IPS-18c (cell line): ENCODE data around the gene PAPLN.

Experiments used
- H3K4me3 ChIP-seq: 2 replicates; pipeline ENCODE4 v1.7.0; 2013; ENCODE audit warnings: low read depth, mild to moderate bottlenecking, low read length, moderate library complexity; ENCODE audit not compliant: insufficient read depth
- H3K9me3 ChIP-seq: one replicate; pipeline ENCODE4 v1.6.1; 2013; ENCODE audit warnings: mild to moderate bottlenecking, low read length, moderate library complexity; ENCODE audit not compliant: control insufficient read depth, insufficient read depth

The PAPLN gene

DNA sequence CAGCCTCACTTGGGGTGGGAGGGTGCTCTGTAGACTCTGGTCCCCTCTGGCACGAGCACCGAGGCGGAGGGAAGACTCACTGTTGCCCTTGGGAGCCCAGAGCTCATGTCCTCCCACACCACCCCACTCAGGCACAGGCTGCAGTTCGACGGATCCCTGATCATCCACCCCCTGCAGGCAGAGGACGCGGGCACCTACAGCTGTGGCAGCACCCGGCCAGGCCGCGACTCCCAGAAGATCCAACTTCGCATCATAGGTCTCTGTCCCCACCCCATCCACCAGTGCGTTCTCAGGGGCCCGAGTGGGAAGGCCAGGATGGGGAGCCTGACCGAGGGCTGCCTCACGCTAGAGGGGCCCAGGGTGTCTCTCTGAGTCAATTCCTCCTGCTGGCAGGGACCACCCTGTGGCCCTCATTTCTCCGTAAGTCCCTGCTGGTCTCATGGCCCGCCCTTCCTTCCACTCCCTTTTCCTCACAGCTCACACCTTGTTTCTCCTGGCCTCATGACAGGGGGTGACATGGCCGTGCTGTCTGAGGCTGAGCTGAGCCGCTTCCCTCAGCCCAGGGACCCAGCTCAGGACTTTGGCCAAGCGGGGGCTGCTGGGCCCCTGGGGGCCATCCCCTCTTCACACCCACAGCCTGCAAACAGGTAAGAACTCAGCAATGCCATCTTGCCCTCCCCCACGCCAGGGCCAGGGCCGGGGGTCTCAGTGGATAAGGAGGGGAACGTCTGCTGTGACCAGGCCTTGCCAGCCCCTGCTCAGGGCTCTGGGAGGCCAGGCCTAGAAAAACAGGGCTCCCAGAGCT, 27.0 kb downstream of the PAPLN start:
- H3K4me3 ChIP-seq: no peak overlapping the region
- no peaks in the 10 kb centered on the region for H3K9me3 ChIP-seq

DNA sequence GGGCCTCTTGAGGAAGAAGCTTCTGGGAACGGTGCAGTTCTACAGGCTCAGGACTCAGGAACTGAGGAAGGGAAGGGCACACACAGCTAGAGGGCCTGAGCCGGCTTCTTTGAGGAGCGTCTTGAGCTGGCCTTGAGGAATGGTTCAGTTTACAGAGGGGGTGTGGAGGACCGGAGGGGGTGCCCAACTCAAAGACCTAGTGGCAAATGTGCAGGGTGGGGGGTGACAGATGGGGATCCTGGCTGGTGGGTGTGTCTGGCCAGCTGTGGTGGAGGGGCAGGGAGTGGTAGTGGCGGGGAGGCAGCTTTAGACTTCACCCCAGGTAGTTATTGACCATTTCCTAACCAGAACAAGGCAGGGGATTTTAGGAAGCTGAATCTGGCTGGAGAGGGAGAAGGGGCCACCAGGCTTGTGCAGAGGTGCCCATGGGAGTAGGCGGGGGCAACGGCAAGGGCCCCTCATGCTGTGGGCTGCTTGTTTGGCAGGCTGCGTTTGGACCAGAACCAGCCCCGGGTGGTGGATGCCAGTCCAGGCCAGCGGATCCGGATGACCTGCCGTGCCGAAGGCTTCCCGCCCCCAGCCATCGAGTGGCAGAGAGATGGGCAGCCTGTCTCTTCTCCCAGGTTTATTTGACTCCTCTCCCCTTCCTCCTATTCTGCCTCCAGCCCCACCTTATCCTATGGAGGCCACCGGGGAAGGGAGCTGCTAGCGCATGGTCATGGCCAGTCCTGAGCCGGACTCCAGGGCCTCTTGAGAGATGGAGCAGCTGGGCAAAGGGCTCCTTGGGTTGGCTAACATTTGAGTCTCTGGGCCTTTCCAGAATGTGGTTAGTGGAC, 27.8 kb downstream of the PAPLN start:
- H3K9me3 ChIP-seq: no peaks in the 10 kb centered on the region
- H3K4me3 ChIP-seq: no peak overlapping the region

DNA sequence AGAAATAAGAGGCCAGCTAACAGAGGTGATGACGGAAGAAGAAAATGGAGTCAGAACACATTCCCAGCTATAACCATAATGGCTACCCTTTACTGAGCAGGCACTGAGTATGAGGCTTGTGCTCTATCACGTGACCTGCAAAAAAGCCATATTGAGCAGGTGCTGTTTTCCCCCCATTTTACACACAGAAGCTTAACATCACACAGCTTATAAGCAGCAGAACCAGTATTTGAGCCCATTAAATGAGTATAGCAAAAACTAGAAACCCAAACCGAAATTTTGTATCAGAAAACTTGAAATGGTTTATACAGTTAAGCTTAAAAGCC, 28.4 kb downstream of the PAPLN start:
- Histone ChIP-seq H3K9me3 (no peaks in the 10 kb centered on the region), H3K4me3 (no peak overlapping the region)

DNA sequence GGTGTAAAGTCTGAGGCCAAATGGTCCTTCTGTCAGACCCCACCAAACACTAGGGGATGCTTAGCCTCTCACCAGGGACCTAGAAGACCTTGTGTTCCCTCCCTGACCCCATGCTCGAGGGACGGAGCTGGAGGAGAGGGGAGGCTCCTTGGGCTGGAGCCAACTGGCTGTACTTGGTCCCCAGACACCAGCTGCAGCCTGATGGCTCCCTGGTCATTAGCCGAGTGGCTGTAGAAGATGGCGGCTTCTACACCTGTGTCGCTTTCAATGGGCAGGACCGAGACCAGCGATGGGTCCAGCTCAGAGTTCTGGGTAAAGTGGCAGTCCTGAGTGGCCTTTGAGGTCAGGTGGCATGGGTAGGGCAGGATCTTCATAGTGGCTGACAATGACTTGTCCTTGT, 29.0 kb downstream of the PAPLN start:
- Histone ChIP-seq H3K9me3 (no peaks in the 10 kb centered on the region), H3K4me3 (no peak overlapping the region)

DNA sequence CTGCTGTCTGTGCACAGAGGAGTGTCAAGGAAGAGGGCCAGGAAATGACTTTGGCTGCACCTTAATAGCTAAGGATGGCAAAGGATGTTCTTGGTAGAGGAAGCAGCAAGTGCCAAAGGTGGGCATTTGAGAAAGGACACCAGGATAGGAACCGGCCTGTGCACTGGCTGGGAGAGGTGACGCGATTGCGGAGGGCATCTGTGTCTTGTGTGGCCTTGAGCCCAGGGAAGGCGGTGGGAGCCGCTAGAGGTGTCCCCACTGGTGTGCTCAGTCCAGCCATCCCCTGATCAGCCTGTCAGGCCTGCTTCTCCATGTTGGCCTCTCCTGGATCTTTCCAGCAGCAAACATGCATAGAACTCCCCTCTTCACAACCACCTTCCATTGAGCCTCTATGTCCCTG, 30.2 kb downstream of the PAPLN start:
- Histone ChIP-seq H3K9me3 (no peaks in the 10 kb centered on the region), H3K4me3 (no peak overlapping the region)

DNA sequence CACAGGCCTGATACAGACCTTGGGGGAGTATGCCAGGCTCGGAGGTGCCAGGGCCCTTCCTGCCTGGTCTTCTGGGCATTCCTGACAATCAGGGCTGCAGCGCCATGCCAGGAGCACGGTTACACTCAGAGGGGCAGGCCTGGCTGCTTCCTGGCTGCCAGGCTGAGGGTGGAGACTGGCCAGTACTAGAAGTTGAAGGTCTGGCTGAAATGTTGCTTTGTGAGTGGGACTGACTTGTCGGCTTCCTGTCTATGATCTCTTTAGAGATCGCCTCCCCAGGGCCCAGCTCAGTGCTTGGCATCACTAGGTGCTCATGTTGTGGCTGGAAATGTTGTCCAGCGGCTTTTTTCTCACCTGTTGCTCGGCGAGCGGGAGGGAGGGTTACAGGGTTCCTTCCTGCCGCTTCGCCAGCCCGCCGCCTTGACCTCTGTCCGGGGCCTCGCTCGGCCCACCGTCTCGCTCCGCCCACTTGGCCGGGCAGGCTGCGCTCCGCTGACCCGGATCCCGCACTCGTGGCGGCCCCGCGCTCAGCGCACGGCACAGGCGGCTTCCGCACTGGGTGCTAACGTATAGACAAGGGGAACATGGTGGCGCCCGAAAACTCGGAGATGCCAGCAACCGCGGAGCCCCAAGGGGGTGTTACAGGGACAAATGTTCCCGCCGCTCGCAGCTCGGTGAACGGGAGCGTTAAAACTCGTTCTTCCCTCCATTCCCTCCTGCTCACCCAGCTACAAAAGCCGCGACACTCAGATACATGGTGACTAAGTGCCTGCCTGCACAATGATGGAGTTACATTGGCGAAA, 32.6 kb downstream of the PAPLN start:
- Histone ChIP-seq H3K9me3 (no peaks in the 10 kb centered on the region), H3K4me3 (peak overlapping the region; percentile 42)

DNA sequence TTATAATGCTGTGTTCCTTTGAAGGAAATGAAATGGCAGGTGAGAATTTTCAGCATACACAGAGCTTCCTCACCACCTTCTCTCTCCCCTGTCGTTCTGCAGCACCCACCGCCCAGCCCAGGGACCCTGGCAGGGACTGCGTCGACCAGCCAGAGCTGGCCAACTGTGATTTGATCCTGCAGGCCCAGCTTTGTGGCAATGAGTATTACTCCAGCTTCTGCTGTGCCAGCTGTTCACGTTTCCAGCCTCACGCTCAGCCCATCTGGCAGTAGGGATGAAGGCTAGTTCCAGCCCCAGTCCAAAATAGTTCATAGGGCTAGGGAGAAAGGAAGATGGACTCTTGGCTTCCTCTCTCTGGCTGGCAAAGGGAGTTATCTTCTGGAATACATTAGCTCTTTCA, 35.1 kb downstream of the PAPLN start:
- H3K9me3 ChIP-seq: no peaks in the 10 kb centered on the region
- no peak overlapping the region for H3K4me3 ChIP-seq

DNA sequence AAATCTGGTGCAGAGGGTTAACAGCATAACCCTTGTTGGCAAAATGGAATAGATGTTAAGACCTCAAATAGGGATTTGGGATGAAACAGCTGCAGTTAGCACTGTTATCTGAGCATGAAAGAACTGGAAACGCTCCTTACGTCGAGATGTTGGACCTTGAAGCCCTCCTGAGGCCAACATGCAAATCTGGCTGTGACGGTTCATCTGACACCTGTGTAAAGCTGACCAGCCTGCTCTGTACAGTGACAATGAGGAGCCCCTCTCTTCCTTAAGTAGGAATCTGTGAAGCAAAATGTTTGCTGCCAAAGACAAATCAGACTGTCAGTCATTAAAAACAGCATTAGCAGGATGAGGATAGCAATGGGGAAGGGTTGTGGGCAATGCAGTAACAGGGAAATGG, 36.5 kb downstream of the PAPLN start:
- H3K9me3 ChIP-seq: no peaks in the 10 kb centered on the region
- H3K4me3 ChIP-seq: no peak overlapping the region

DNA sequence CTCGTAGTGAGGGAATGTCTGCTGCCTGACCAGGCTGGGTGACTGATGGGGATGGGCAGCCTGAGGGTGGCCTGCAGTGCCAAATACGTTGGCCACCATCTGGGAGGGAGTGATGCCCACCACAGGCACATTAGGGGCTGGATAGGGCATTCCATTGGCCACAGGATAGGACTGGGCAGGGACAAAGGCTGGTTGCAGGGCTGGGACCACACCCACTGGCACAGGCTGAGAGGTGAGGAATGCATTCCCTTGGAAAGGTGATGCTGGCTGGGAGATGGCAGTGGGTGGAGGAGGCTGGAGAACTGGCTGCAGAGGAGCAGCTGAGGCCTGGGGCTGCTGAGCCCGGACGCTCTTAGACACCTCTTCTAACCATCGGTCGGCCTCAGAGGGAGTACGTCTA, 39.5 kb downstream of the PAPLN start:
- Histone ChIP-seq H3K9me3 (no peaks in the 10 kb centered on the region), H3K4me3 (no peak overlapping the region)

DNA sequence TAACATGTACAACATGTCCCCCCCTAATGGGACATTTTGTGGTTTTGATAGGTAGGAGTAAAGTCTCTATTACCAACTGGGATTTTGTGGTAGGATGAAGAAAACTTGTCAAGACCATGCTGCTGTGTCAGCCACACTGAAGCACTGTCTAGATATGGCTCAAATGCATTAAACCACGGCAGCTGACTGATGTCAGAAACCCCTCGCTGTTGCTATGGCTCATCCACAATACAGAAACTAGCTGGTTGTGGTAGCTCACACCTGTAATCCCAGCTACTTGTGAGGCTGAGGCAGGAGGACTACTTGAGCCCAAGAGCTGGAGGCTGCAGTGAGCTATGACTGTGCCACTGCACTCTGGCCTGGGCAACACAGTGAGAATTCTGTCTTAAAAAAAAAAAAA, 40.1 kb downstream of the PAPLN start:
- H3K9me3 ChIP-seq: no peaks in the 10 kb centered on the region
- no peak overlapping the region for H3K4me3 ChIP-seq

DNA sequence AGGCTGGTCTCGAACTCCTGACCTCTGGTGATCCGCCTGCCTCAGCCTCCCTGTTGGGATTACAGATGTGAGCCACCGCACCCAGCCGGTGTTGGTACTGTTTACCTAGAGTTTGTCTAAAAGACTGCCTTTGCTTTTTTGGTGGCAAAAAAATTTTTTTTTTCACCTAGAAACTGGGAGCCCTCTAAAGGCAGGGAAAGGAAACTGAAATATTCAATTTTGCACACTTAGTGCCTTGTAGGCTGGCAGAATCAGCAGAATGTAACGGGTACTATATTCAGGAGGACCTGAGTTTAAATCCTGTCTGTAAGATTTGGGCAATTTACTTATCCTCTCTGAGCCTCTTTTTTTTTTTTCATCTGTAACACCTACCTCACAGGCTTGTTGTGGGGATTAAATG, 43.6 kb downstream of the PAPLN start:
- no peaks in the 10 kb centered on the region for H3K9me3 ChIP-seq
- no peak overlapping the region for H3K4me3 ChIP-seq

DNA sequence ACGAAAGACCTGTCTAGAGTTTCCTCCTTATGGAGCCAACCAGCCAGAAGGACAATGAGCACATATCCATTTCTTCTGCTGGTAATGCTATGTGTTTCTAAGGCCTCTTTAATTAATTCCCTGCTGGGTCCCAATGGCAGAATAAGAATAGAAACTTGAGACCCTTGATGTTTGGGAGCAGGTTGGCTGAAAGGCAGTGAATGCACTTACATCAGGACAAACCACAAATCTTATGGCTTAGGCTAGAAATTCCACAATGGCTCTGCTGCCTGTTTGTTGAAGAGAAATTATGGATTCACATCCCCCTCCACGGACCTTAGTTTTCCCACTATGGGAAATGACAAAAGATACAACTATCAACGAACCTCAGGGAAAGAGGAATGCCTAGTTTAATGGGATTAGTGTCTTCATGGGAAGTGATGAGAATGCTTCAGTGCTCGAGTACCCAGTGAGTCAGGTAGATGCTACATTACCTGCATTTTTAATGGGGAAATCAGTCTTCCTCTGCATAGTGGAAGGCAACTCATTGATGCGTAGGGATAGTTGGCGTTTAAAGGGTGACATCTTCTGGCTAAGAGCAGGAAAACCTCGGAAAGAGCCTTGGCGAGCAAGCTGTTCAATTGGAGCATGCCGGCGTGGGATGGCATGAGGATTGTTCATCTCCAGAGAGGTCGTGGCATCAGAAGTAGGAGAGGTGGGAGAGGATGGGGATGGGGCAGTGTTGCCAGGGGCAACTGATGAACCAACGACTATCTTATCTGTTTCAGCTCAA, 46.5 kb downstream of the PAPLN start:
- Histone ChIP-seq H3K4me3 (no peak overlapping the region), H3K9me3 (no peaks in the 10 kb centered on the region)

DNA sequence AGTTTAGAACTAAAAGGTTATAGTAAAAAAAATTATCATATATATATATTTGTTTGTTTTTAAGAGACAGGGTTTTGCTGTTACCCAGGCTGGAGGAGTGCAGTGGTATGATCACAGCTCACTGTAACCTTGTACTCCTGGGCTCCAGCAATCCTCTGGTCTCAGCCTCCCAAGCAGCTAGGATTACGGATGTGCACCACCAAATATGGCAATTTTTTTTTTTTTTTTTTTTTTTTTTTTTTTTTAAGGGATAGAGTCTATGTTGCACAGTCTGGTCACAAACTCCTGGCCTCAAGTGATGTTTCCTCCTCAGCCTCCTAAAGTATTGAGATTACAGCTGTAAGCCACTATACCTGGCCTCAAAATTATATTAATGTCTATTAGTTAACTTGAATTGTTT, 48.7 kb downstream of the PAPLN start:
- Histone ChIP-seq H3K9me3 (no peaks in the 10 kb centered on the region), H3K4me3 (no peak overlapping the region)

DNA sequence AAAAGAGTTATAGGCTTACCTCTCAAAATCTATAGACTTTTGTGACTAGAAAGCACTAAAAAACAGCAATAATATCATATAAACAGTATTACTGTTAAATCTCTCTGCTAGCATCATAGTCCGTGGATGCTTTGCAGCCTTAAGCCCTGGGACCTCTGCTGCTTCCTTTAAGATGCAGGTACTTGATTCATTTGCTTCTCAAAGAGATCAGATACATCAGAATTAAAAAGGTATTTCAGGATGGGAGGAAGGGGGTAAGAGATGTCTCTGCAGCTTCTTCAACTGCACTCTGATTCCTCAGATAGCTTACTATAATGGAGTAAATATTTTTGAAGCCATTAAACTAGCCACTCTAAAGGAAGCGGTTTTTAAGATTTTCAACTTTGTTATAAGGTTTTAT, 49.3 kb downstream of the PAPLN start:
- no peak overlapping the region for H3K4me3 ChIP-seq
- H3K9me3 ChIP-seq: no peaks in the 10 kb centered on the region

DNA sequence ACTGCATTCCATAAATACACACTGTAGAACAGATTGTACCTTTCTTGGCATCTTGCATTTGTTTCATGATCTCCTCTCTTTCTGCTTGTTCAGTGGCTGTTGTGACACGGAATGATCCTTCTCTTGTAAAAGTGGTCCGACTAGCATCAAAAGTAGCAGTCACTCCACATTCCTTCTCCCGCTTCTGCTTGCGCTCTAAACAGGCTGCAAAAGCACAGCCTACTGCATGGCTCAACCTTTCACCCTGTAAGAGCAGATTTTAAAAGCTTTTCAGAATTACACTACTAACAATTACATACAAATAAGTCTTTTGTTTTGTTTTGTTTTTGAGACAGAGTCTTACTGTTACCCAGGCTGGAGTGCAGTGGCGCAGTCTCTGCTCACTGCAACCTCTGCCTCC, 49.8 kb downstream of the PAPLN start:
- no peak overlapping the region for H3K4me3 ChIP-seq
- H3K9me3 ChIP-seq: no peaks in the 10 kb centered on the region

DNA sequence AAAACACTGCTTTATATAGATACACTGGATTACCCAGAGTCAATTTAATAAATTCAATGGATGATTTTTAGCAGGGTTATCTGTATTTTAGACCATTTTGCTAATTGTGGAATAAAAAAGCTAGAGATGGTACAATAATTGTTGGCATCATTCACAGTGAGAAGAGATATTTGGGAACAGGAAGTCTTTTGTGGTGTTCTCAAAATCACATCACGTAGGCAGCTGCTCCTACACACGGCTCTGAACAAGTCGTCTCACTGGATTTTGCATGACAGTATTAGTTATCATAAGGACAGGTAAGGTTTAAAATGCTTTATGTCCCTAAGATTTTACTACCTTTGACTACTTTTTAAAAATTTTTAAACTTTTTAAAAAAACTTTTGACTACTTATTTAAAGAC, 52.0 kb downstream of the PAPLN start:
- Histone ChIP-seq H3K9me3 (no peaks in the 10 kb centered on the region), H3K4me3 (no peak overlapping the region)

DNA sequence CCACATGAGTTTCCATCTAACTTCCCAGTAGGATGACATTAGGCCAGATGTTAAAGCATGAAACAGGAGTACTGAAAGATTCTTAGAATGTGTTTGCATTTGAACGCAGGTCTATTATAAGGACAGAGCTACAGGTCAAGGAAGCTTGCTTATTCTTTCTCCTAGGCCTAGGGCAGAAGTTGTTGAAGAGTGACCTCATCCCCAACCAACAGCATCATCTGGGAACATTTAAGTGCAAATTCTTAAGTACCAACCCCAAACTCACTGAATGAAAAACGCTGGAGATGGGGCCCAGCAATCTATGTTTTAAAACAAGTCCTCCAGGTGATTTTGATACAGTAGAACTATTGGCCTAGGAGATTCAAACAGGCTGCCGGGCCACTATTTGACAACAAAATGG, 52.4 kb downstream of the PAPLN start:
- Histone ChIP-seq H3K4me3 (no peak overlapping the region), H3K9me3 (no peaks in the 10 kb centered on the region)
